Body of pancreas (tissue), 4 donors: Measurements from ENCODE around the gene SSX2IP. TPM values are rescaled to one million over a fixed set of nuclear protein-coding genes. Genes with fewer than 3 reads are reported as not detected.
A peak's percentile ranks its signal among the peaks of the same experiment; 100 is the strongest.
"Not testable (repeated sequence)": the region's sequence is repeated elsewhere in the genome, so short reads cannot be mapped to it uniquely, and the experiment has no call there.

Experiments
- ATAC-seq: fragments of 150-250 bp; one replicate; pipeline ENCODE4 v1.9.1; 2016
- DNase-seq, 4 donors: peaks; one replicate each; pipeline ENCODE4 v3.0.0-alpha.2; 2019
- H3K27ac ChIP-seq, 4 donors: fragments of 200-600 bp; sonication (generic); 1 replicate in 3 of 4; 2 replicates in 1 of 4; pipeline versions ENCODE4 v1.5.1 to v1.6.1; 2016 to 2019; ENCODE audit warnings: mild to moderate bottlenecking in 1 of 4, mixed read lengths in 1 of 4, moderate library complexity in 1 of 4
- H3K27me3 ChIP-seq, 2 donors: fragments of 200-600 bp; sonication (generic); one replicate each; pipeline ENCODE4 v1.6.0; 2016; ENCODE audit warnings: mild to moderate bottlenecking in 1 of 2
- H3K36me3 ChIP-seq, 2 donors: fragments of 200-600 bp; sonication (generic); replicated peaks in 1 of 2; 2 replicates each; pipeline ENCODE4 v1.5.1; 2016; ENCODE audit warnings: low read depth in 2 of 2; ENCODE audit not compliant: insufficient read depth in 1 of 2
- H3K4me1 ChIP-seq: fragments of 200-600 bp; sonication (generic); one replicate; pipeline ENCODE4 v1.6.0; 2016
- H3K4me3 ChIP-seq, 2 donors: fragments of 200-600 bp; sonication (generic); 1 replicate in 1 of 2; 2 replicates in 1 of 2; pipeline ENCODE4 v1.5.1; 2016 to 2019
- H3K9me3 ChIP-seq, 3 donors: fragments of 200-600 bp; sonication (generic); 1 replicate in 2 of 3; 2 replicates in 1 of 3; pipeline ENCODE4 v1.5.1; 2016
- POLR2A ChIP-seq, 3 donors: fragments of 450-650 bp; IDR thresholded peaks; one replicate each; pipeline ENCODE4 v1.6.1; 2016; ENCODE audit warnings: antibody characterized with exemption in 3 of 3, mild to moderate bottlenecking in 2 of 3
- WGBS, 2 donors: methylation state at CpG; one replicate each; pipeline ENCODE4 v1.1.5; 2017; 5-methylcytosine and 5-hydroxymethylcytosine counted together
- intact Hi-C: fragments of 100-400 bp; cut with DNase I; formaldehyde crosslinking; loops from one replicate; pipeline ENCODE4 v1.15.1; 2023
- total RNA-seq, 2 donors: library from RNA; depleted of rRNA; stranded (reverse); fragments of >200 nt; gene quantifications; one replicate each; pipeline ENCODE4 v1.1.0, GENCODE V29; 2016
- TF ChIP-seq, protein P1 (sequence below), 7 experiments: fragments of 450-650 bp in 4 of 7; fragments of 200-600 bp in 3 of 7; sonication (generic) in 3 of 7; IDR thresholded peaks; one replicate each; pipeline ENCODE4 v1.5.1; 2016 to 2019; ENCODE audit warnings: antibody characterized with exemption in 7 of 7

Gene SSX2IP
- total RNA-seq, 2 donors from 2014 or later: 4.6 to 6.0 TPM

DNA sequence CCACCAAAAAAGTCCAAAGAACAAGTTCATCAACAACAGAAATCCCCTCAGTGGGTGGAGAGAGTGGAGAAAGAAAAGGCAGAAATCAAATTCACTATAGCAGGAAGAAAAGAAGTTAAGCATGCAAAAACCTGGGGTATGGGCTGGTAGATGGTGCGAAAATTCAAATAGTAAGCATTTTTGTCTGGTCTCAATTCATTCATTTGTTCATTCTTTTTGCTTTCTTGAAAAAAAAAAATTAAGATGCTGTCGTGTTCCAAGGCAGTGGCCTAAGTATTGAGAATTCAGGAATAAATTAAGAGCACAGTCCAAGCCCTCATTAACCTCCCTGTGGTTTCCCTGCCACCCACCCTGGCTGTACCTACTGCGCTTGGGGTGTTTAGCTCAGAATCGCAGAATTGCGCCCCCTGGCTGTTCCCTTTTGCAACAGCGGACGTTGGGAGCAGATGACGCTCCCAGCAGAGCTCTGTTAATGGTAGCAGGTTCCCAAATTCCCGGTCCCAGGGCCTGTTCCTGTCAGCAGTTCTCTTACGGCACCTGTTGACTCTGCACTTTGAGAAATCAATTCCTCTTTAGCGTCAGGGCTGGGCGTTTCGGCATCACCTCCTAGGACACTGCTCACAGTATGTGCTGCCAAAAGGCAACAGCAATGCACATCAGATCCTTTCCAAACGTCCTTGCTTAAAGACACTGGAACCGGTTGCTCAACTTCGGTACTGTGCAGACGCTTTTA, 34.0 kb upstream of the SSX2IP start:
- Histone ChIP-seq H3K27ac (no peak overlapping the region), H3K4me3 (no peak overlapping the region), H3K36me3 (no peaks in the 10 kb centered on the region), H3K9me3 (no peaks in the 10 kb centered on the region), H3K27me3 (no peaks in the 10 kb centered on the region), H3K4me1 (peaks cover 19% of the 10 kb centered on the region)
- ATAC-seq (no peak), DNase-seq (peak in 2 of 4 donors; percentile 15 to 19)
- intact Hi-C loops: no loop called here
- TF ChIP-seq POLR2A (IDR thresholded peaks at IDR 0.05): no peak
- TF ChIP-seq, protein P1, sequence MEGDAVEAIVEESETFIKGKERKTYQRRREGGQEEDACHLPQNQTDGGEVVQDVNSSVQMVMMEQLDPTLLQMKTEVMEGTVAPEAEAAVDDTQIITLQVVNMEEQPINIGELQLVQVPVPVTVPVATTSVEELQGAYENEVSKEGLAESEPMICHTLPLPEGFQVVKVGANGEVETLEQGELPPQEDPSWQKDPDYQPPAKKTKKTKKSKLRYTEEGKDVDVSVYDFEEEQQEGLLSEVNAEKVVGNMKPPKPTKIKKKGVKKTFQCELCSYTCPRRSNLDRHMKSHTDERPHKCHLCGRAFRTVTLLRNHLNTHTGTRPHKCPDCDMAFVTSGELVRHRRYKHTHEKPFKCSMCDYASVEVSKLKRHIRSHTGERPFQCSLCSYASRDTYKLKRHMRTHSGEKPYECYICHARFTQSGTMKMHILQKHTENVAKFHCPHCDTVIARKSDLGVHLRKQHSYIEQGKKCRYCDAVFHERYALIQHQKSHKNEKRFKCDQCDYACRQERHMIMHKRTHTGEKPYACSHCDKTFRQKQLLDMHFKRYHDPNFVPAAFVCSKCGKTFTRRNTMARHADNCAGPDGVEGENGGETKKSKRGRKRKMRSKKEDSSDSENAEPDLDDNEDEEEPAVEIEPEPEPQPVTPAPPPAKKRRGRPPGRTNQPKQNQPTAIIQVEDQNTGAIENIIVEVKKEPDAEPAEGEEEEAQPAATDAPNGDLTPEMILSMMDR (IDR thresholded peaks at IDR 0.05): peak in 3 of 7 experiments; percentile 18 to 21 (median 20)
- 52 to 63% methylated on average over 17 of the region's 17 CpGs for WGBS, 2 donors

DNA sequence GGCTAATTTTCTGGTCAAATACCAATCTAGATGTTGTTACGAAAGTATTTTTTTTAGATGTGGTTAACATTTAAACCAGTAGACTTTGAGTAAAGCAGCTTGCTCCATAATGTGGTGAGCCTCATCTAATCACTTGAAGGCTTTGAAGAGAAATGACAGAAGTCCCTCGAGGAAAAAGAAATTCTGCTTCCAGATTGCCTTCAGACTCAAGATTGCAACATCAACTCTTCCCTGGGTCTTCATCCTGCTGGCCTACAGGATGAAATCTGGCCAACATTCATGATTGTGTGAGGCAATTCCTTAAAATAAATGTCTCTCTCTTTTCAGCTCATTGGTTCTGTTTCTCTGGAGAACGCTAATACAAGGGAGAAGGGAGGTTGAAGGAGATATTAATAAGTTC, 32.5 kb upstream of the SSX2IP start:
- no peaks in the 10 kb centered on the region for H3K27me3 ChIP-seq
- intact Hi-C loops: no loop called here
- H3K36me3 ChIP-seq: no peaks in the 10 kb centered on the region
- no peak for TF ChIP-seq POLR2A (IDR thresholded peaks at IDR 0.05)
- TF ChIP-seq, protein P1 (IDR thresholded peaks at IDR 0.05): no peak
- peak in 1 of 4 donors; percentile 9 for DNase-seq
- H3K4me3 ChIP-seq: no peak overlapping the region
- no peaks in the 10 kb centered on the region for H3K9me3 ChIP-seq
- no peak overlapping the region for H3K27ac ChIP-seq
- 61 to 65% methylated on average over 3 of the region's 3 CpGs for WGBS, 2 donors
- H3K4me1 ChIP-seq: peaks cover 20% of the 10 kb centered on the region
- ATAC-seq: peak; percentile 31

DNA sequence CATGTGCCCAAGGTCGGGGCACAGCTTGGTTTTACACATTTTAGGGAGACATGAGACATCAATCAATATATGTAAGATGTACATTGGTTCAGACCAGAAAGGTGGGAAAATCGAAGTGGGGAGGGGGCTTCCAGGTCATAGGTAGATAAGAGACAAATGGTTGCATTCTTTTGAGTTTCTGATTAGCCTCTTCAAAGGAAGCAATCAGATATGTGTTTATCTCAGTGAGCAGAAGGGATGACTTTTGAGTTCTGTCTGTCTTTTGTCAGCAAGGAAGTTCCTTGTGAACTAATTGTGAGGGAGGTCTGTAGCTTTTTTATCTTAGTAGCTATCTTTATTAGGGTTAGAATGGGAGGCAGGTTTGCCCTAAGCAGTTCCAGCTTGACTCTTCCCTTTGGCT, 31.6 kb upstream of the SSX2IP start:
- H3K36me3 ChIP-seq, H3K27me3 ChIP-seq, H3K4me3 ChIP-seq, H3K27ac ChIP-seq, H3K9me3 ChIP-seq, intact Hi-C loops, DNase-seq, ATAC-seq: not testable (repeated sequence)
- peaks cover 20% of the 10 kb centered on the region for H3K4me1 ChIP-seq
- 44 to 53% methylated on average over 2 of the region's 2 CpGs for WGBS, 2 donors

DNA sequence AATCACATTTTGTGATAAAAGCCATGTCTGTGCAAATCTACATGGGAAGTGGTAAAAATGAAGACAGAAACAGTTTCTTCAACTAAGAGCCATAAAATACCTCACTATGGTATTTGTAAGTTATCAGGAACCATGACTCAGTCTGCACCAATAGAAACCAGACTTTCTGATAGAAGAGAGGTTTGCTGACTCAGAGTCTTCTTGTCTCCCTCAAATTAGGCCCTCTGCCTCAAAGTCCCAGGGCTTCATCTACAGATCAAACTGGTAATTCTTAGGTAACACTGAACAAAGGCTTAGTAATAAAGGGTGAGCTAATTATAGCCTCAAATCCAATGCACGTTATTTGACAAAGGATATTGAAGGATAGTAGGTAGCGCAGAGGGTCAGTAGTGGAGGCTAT, 30.9 kb upstream of the SSX2IP start:
- Histone ChIP-seq H3K27ac (peak overlapping the region in 1 of 4 donors; percentile 74), H3K4me1 (peaks cover 20% of the 10 kb centered on the region), H3K36me3 (no peaks in the 10 kb centered on the region), H3K27me3 (no peaks in the 10 kb centered on the region), H3K4me3 (no peak overlapping the region), H3K9me3 (no peaks in the 10 kb centered on the region)
- no peak for ATAC-seq
- 66 to 77% methylated on average over 2 of the region's 2 CpGs for WGBS, 2 donors
- intact Hi-C loops: no loop called here
- no peak for DNase-seq
- TF ChIP-seq, protein P1 (IDR thresholded peaks at IDR 0.05): no peak
- no peak for TF ChIP-seq POLR2A (IDR thresholded peaks at IDR 0.05)

DNA sequence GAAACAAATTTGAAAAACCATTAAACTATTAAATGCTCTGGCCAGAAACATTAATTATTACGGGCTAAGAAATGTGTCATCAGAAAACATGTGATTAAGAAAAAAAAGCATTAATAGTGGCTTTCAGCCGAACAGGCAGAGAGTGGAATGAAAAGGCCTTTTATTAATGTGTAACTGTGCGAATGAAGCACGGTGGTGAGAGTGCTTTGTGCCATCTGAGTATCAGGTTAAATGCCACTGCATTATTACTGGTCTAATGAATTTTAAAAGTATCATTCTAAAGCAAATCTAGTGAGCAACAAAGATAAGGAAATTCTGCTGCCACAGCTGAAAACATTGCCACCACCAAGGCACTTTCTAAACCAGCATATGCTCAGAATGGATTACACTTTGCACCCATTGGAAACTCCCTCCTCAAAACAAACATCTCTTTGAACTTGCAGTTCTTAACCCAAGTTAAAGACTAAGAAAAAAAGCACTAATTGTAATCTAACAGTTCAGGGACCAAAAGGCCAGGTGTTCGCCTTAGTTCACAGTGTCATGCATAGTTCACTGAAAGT, 30.0 kb upstream of the SSX2IP start:
- H3K9me3 ChIP-seq: no peaks in the 10 kb centered on the region
- H3K36me3 ChIP-seq: no peaks in the 10 kb centered on the region
- no peak overlapping the region for H3K4me3 ChIP-seq
- peaks cover 20% of the 10 kb centered on the region for H3K4me1 ChIP-seq
- intact Hi-C loops: no loop called here
- DNase-seq (peak in 2 of 4 donors; percentile 17 to 29), ATAC-seq (peak; percentile 63)
- 10 to 14% methylated on average over 5 of the region's 5 CpGs for WGBS, 2 donors
- TF ChIP-seq, protein P1 (IDR thresholded peaks at IDR 0.05): no peak
- TF ChIP-seq POLR2A (IDR thresholded peaks at IDR 0.05): no peak
- peak overlapping the region; percentile 4 to 74 (median 52) for H3K27ac ChIP-seq
- H3K27me3 ChIP-seq: no peaks in the 10 kb centered on the region
